Fibroblast of lung (primary cell): ENCODE measurements around the gene PTGER4. TPM values are rescaled to one million over a fixed set of nuclear protein-coding genes. Genes with fewer than 3 reads are reported as not detected.
A peak's percentile ranks its signal among the peaks of the same experiment; 100 is the strongest.
"Not testable (repeated sequence)": the region's sequence is repeated elsewhere in the genome, so short reads cannot be mapped to it uniquely, and the experiment has no call there.

Experiments
- DNase-seq, 2 donors: peaks; one replicate each; pipeline versions ENCODE4 v3.0.0 to v3.0.0-alpha.2; 2010; ENCODE audit warnings: low read depth in 2 of 2
- H2AFZ ChIP-seq: 2 replicates; pipeline ENCODE4 v1.5.1; 2012; ENCODE audit warnings: low read length, control low read depth, inconsistent platforms
- H3K27ac ChIP-seq: 2 replicates; pipeline ENCODE4 v1.5.1; 2011; ENCODE audit warnings: low read length, control low read depth; ENCODE audit not compliant: insufficient read depth
- H3K27me3 ChIP-seq: 2 replicates; pipeline ENCODE4 v1.5.1; 2011; ENCODE audit warnings: mild to moderate bottlenecking, low read length; ENCODE audit not compliant: control insufficient read depth, insufficient read depth
- H3K36me3 ChIP-seq: 2 replicates; pipeline ENCODE4 v1.5.1; 2011; ENCODE audit warnings: low read length; ENCODE audit not compliant: control insufficient read depth, insufficient read depth
- H3K4me1 ChIP-seq: 2 replicates; pipeline ENCODE4 v1.5.1; 2011; ENCODE audit warnings: low read length; ENCODE audit not compliant: control insufficient read depth, insufficient read depth; ENCODE audit errors: extremely low read depth
- H3K4me2 ChIP-seq: 2 replicates; pipeline ENCODE4 v1.5.1; 2011; ENCODE audit warnings: low read length, control low read depth; ENCODE audit not compliant: insufficient read depth; ENCODE audit errors: extremely low read depth
- H3K4me3 ChIP-seq, 4 experiments: fragments of 200-600 bp in 1 of 4; sonication (generic) in 1 of 4; replicated peaks in 1 of 4; 2 replicates each; pipeline ENCODE4 v1.5.1; 2011 to 2016; ENCODE audit warnings: low read length in 4 of 4, low read depth in 3 of 4, mild to moderate bottlenecking in 3 of 4, control low read depth in 2 of 4, inconsistent platforms in 1 of 4, mixed read lengths in 1 of 4; ENCODE audit not compliant: insufficient read depth in 1 of 4; ENCODE audit errors: control extremely low read depth in 1 of 4
- H3K79me2 ChIP-seq: 2 replicates; pipeline ENCODE4 v1.5.1; 2012; ENCODE audit warnings: mild to moderate bottlenecking, low read length, inconsistent platforms; ENCODE audit not compliant: control insufficient read depth, insufficient read depth
- H3K9ac ChIP-seq: 2 replicates; pipeline ENCODE4 v1.5.1; 2011; ENCODE audit warnings: mild to moderate bottlenecking, low read length, control low read depth; ENCODE audit not compliant: insufficient read depth
- H3K9me3 ChIP-seq: 2 replicates; pipeline ENCODE4 v1.5.1; 2012; ENCODE audit warnings: low read depth, low read length; ENCODE audit not compliant: control insufficient read depth, insufficient read depth
- H4K20me1 ChIP-seq: 2 replicates; pipeline ENCODE4 v1.5.1; 2011; ENCODE audit warnings: low read length; ENCODE audit not compliant: control insufficient read depth, insufficient read depth; ENCODE audit errors: extremely low read depth
- CTCF ChIP-seq, 2 donors: IDR thresholded peaks in 1 of 2; conservative IDR thresholded peaks in 1 of 2; 1 replicate in 1 of 2; 2 replicates in 1 of 2; pipeline ENCODE4 v1.5.1; 2011 to 2012; ENCODE audit warnings: low read length in 2 of 2, control low read depth in 1 of 2, inconsistent platforms in 1 of 2, low read depth in 1 of 2, mild to moderate bottlenecking in 1 of 2
- EZH2 ChIP-seq: IDR thresholded peaks from 2 replicates; pipeline ENCODE4 v1.5.1; 2012; ENCODE audit warnings: low read length, control low read depth, mild to moderate bottlenecking; ENCODE audit errors: missing control alignments
- polyA plus RNA-seq, 2 donors: library from polyadenylated mRNA; depleted of rRNA in 1 of 2; stranded (reverse) in 1 of 2; unstranded in 1 of 2; fragments of >200 nt; gene quantifications; 2 replicates each; pipeline ENCODE4 v1.2.1, GENCODE V29; 2011 to 2012; ENCODE audit warnings: missing spikeins in 1 of 2
- total RNA-seq: library from RNA; depleted of rRNA; stranded (reverse); fragments of >200 nt; gene quantifications from 2 replicates; pipeline ENCODE4 v1.2.1, GENCODE V29; 2014

Gene PTGER4
- total and polyA plus RNA-seq, 2 donors (not counting 1 experiment from before 2014, with no cell fraction given) = 1.6 to 3.3 TPM

- H3K79me2 ChIP-seq = no peaks in the 10 kb centered on the region
- H3K36me3 ChIP-seq = no peaks in the 10 kb centered on the region
- no peaks in the 10 kb centered on the region for H3K9me3 ChIP-seq
- DNase-seq = peak; percentile 78
- H3K9ac ChIP-seq = no peak overlapping the region
- TF ChIP-seq CTCF (conservative IDR thresholded peaks at IDR 0.05 in 1 of 2, IDR thresholded peaks at IDR 0.05 in 1 of 2; ENCODE audit: low read depth in 1 of 2, low read length in 2 of 2) (no peak), EZH2 (no peak)
- H3K4me2 ChIP-seq = no peak overlapping the region
- H2AFZ ChIP-seq = no peak overlapping the region
- H3K4me1 ChIP-seq = no peaks in the 10 kb centered on the region
- H3K4me3 ChIP-seq = no peak overlapping the region
- no peak overlapping the region for H3K27ac ChIP-seq
- no peaks in the 10 kb centered on the region for H3K27me3 ChIP-seq
- H4K20me1 ChIP-seq = no peaks in the 10 kb centered on the region
Measured at GRCh38 chr5:40717281-40717680, 37.6 kb downstream of the PTGER4 start.

GRCh38 chr5:40720069-40720468, 40.4 kb downstream of the PTGER4 start:
- Histone ChIP-seq H3K4me1 (no peaks in the 10 kb centered on the region), H3K4me3 (no peak overlapping the region)
- TF ChIP-seq EZH2 (no peak), CTCF (conservative IDR thresholded peaks at IDR 0.05 in 1 of 2, IDR thresholded peaks at IDR 0.05 in 1 of 2; ENCODE audit: low read depth in 1 of 2, low read length in 2 of 2) (no peak)

GRCh38 chr5:40722497-40722911, 42.8 kb downstream of the PTGER4 start:
- H3K4me2 ChIP-seq, H3K27ac ChIP-seq, H3K36me3 ChIP-seq, H3K4me1 ChIP-seq, H3K79me2 ChIP-seq, H4K20me1 ChIP-seq, H3K27me3 ChIP-seq, DNase-seq, H3K9ac ChIP-seq, H2AFZ ChIP-seq, H3K4me3 ChIP-seq, H3K9me3 ChIP-seq: not testable (repeated sequence)

More at GRCh38 chr5:40720069-40720468, 40.4 kb downstream of the PTGER4 start:
- Histone ChIP-seq H3K4me2 (no peak overlapping the region), H3K79me2 (no peaks in the 10 kb centered on the region), H3K9me3 (no peaks in the 10 kb centered on the region), H3K27ac (no peak overlapping the region), H2AFZ (no peak overlapping the region), H3K36me3 (no peaks in the 10 kb centered on the region), H3K27me3 (no peaks in the 10 kb centered on the region), H3K9ac (no peak overlapping the region), H4K20me1 (no peaks in the 10 kb centered on the region)
- DNase-seq = no peak
